Measurements from ENCODE around the gene MIA3.
"Not testable (repeated sequence)": the region's sequence is repeated elsewhere in the genome, so short reads cannot be mapped to it uniquely, and the experiment has no call there.

DNA sequence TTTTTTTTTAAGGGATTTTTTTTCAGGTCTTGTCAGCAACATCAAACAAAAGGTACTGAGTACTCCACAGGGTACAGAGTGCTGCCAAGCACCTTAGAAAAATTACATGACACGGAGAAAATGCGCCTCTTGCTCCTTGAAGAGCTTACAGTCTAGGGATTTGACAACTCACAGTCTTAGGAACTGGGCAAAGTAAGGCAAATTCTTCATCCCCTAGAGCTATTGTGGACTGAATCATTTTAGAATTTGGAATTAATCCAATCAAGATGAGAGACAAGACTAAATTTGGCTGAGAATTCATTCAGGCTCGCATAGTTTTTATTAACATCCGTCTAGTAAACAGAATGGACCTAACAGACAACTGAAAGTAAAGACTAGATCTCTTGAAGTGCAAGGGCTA, 50.3 kb downstream of the MIA3 start:
- not testable (repeated sequence) for TF ChIP-seq POLR2A (IDR thresholded peaks at IDR 0.05)
- TF ChIP-seq, protein P1, sequence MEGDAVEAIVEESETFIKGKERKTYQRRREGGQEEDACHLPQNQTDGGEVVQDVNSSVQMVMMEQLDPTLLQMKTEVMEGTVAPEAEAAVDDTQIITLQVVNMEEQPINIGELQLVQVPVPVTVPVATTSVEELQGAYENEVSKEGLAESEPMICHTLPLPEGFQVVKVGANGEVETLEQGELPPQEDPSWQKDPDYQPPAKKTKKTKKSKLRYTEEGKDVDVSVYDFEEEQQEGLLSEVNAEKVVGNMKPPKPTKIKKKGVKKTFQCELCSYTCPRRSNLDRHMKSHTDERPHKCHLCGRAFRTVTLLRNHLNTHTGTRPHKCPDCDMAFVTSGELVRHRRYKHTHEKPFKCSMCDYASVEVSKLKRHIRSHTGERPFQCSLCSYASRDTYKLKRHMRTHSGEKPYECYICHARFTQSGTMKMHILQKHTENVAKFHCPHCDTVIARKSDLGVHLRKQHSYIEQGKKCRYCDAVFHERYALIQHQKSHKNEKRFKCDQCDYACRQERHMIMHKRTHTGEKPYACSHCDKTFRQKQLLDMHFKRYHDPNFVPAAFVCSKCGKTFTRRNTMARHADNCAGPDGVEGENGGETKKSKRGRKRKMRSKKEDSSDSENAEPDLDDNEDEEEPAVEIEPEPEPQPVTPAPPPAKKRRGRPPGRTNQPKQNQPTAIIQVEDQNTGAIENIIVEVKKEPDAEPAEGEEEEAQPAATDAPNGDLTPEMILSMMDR (IDR thresholded peaks at IDR 0.05) = not testable (repeated sequence)

Data from prostate gland (tissue), 2 donors.